ENCODE measurements around the gene ACSS1.

The ACSS1 gene

DNA sequence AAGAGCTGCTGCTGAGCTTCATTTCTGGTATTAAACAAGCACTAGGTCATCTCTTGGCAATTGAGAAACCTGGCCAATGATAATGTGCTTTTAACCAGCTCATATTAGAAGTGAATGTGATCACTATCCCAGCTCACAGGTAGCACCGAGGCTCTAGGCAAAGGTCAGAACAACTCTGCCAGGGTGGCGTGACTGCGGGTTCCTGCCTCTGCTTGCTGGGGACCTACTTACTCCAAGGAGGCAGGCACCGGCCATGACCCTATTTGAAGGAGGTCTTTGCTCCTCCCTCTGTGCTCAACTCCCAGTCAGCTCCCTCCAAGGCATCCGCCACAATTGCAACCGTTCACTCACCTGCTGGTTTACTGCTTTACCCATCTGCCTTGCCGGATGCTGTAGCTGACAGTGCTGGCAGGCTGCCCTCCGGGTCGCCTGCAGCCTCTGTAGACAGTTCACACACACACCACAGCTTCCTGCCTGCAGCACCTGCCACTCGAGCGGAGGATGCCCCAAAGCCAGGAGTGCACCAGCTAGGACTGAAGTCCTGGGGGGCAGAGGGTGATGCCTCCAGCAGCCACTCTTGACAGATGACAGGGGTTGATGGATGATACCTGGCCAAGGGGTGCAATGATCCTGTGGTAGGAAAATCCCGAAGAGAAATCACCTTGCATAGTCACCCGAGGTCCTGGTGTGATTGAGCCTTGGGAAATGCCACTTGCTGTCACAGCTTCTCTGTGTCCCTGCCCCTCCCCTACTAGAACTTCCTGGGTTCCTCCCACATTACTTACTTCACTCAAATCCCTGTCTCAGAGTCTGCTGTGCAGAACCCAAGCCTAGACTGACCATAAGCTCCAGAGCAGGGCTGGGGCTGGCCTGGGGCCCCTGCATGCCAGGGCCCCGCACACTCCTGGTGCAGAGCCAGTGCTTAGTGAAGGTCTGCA lies 32.8 kb upstream of the ACSS1 start:
- POLR2A ChIA-PET, result no interaction called here
- CTCF ChIA-PET, result no interaction called here
- TF ChIP-seq FOXA1 (IDR thresholded peaks at IDR 0.05) (no peak), ARNT (IDR thresholded peaks at IDR 0.05) (no peak), TARDBP (IDR thresholded peaks at IDR 0.05) (no peak), HDGF (IDR thresholded peaks at IDR 0.05; ENCODE audit: borderline replicate concordance) (no peak), CTBP1 (IDR thresholded peaks at IDR 0.05; ENCODE audit: borderline replicate concordance) (no peak), BHLHE40 (IDR thresholded peaks at IDR 0.05; ENCODE audit: borderline replicate concordance) (no peak), ZNF384 (IDR thresholded peaks at IDR 0.05) (no peak), PKNOX1 (IDR thresholded peaks at IDR 0.05) (no peak), LEF1 (IDR thresholded peaks at IDR 0.05; ENCODE audit: borderline replicate concordance) (no peak), NFRKB (IDR thresholded peaks at IDR 0.05) (no peak), SP1 (IDR thresholded peaks at IDR 0.05) (no peak), ELF4 (IDR thresholded peaks at IDR 0.05) (no peak), SUZ12 (IDR thresholded peaks at IDR 0.05) (no peak)
- no peak for DNase-seq (ENCODE audit: extremely low spot score)

DNA sequence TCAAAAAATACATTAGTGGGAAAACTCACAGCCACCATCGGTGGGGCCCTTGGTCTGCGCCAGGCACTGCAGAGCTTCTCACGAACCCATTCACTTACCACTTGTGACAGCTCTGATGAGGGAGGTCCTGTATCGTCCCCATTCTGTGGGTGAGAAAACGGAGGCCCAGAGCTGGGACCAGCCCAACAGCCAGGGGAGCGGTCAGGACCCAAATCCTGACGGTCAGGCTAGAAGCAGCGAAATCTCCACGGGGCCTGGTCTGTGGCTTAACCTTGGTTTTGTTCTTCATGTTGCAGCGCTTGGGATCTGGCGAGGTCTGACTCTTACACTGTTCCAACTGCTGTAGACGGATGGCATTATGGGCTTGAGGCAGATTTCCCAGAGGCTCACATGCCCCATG lies 31.7 kb upstream of the ACSS1 start:
- TF ChIP-seq CTBP1 (IDR thresholded peaks at IDR 0.05; ENCODE audit: borderline replicate concordance) (no peak), TARDBP (IDR thresholded peaks at IDR 0.05) (no peak), FOXK2 (IDR thresholded peaks at IDR 0.05) (no peak), HDGF (IDR thresholded peaks at IDR 0.05; ENCODE audit: borderline replicate concordance) (no peak), BHLHE40 (IDR thresholded peaks at IDR 0.05; ENCODE audit: borderline replicate concordance) (no peak), PKNOX1 (IDR thresholded peaks at IDR 0.05) (no peak), L3MBTL2 (conservative IDR thresholded peaks at IDR 0.05) (no peak), FOXM1 (IDR thresholded peaks at IDR 0.05; ENCODE audit: borderline replicate concordance) (no peak), LEF1 (IDR thresholded peaks at IDR 0.05; ENCODE audit: borderline replicate concordance) (no peak), FOXA1 (IDR thresholded peaks at IDR 0.05) (no peak)
- POLR2A ChIA-PET, result no interaction called here

DNA sequence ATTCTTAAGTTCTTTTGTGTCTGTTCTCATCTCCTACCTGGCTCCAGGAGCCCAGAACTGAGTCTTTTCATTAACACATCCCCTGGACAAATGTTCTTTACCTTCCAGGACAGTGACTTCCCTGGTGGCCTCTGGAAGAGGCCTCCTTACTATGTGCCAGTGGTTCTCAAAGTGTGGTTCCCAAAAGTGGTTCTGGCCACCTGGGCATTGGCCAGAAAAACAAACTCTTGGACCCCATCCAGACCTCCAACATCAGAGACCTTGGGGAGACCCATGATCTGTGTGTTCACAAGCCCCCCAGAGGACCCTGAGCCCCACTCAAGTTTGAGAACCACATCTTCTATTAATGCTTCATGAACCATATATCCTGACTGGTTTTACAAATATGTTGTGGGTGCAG lies 31.2 kb upstream of the ACSS1 start:
- ChIA-PET POLR2A (no interaction called here), CTCF (no interaction called here)
- TF ChIP-seq TARDBP (IDR thresholded peaks at IDR 0.05) (no peak), L3MBTL2 (conservative IDR thresholded peaks at IDR 0.05) (no peak), FOXK2 (IDR thresholded peaks at IDR 0.05) (no peak), LEF1 (IDR thresholded peaks at IDR 0.05; ENCODE audit: borderline replicate concordance) (no peak), ZNF384 (IDR thresholded peaks at IDR 0.05) (no peak), PKNOX1 (IDR thresholded peaks at IDR 0.05) (no peak), NFRKB (IDR thresholded peaks at IDR 0.05) (no peak), FOXA1 (IDR thresholded peaks at IDR 0.05) (no peak), BHLHE40 (IDR thresholded peaks at IDR 0.05; ENCODE audit: borderline replicate concordance) (no peak), FOXM1 (IDR thresholded peaks at IDR 0.05; ENCODE audit: borderline replicate concordance) (no peak), CTBP1 (IDR thresholded peaks at IDR 0.05; ENCODE audit: borderline replicate concordance) (no peak), SP1 (IDR thresholded peaks at IDR 0.05) (no peak), HDGF (IDR thresholded peaks at IDR 0.05; ENCODE audit: borderline replicate concordance) (no peak), ARNT (IDR thresholded peaks at IDR 0.05) (no peak)
- no peak for DNase-seq (ENCODE audit: extremely low spot score)

More for the DNA sequence above, 31.7 kb upstream of the ACSS1 start:
- CTCF ChIA-PET, result no interaction called here
- DNase-seq (ENCODE audit: extremely low spot score), result no peak

DNA sequence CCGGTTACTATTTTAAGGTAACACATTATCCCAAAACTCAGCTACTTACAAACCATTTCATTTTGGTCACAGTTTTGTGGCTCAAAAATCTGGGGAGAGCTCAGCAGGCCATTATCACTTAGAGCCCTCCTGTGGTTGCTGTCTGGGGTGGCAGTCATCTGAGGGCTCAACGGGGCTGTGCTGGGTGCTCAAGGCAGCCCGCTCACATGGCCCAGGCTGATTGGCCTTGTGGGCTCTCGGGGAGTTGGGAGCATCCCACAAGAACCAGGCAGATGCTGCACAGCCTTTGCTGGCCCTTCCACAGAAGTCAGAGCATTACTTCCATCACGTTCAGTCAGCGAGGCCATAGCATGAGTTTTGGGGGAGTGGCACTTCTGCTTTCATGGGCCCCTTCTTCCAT lies 30.3 kb upstream of the ACSS1 start:
- no peak for TF ChIP-seq TARDBP (IDR thresholded peaks at IDR 0.05)
- TF ChIP-seq ZNF384 (IDR thresholded peaks at IDR 0.05), result no peak
- no peak for TF ChIP-seq PKNOX1 (IDR thresholded peaks at IDR 0.05)
- TF ChIP-seq BHLHE40 (IDR thresholded peaks at IDR 0.05; ENCODE audit: borderline replicate concordance), result no peak
- TF ChIP-seq HDGF (IDR thresholded peaks at IDR 0.05; ENCODE audit: borderline replicate concordance), result no peak
- TF ChIP-seq SUZ12 (IDR thresholded peaks at IDR 0.05), result no peak
- TF ChIP-seq FOXM1 (IDR thresholded peaks at IDR 0.05; ENCODE audit: borderline replicate concordance), result no peak
- no peak for TF ChIP-seq NFRKB (IDR thresholded peaks at IDR 0.05)
- no peak for TF ChIP-seq CTBP1 (IDR thresholded peaks at IDR 0.05; ENCODE audit: borderline replicate concordance)
- no peak for DNase-seq (ENCODE audit: extremely low spot score)
- ChIA-PET POLR2A (no interaction called here), CTCF (no interaction called here)

DNA sequence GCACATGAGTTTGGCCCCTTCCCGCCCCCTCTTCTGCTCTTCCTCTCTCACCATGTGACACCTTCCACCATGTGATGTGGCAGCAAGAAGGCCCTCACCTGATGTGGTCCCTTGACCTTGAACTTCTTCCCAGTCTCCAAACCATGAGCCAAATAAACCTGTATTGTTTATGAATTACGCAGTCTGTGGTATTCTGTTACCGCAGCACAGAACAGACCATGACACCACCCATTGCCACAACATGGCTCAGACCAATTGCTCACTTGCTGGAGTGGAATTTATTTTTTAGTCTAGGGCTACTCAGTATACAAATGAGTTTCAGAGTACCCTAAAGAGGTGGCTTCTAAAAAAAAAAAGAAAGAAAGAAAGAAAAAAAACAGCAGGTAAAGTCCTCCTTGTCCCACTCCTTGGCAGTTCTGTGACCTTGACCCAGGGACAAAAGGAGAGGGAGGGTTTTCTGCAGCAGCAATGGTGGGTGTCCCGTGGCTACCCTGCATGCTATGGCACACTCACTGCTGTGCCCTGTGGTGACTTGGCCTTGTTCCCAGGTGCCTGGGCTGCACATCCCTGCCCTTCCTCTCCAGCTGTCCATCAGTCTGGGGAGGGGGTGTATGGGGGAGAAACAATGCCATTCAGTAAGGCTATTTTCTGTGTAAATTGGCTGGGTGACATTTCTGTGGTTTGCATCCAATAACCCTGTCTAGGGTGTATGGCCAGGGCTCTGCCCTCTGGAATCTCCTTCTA lies 29.4 kb upstream of the ACSS1 start:
- no peak for DNase-seq (ENCODE audit: extremely low spot score)
- POLR2A ChIA-PET, result no interaction called here
- no peak for TF ChIP-seq ARNT (IDR thresholded peaks at IDR 0.05)
- no peak for TF ChIP-seq SUZ12 (IDR thresholded peaks at IDR 0.05)
- TF ChIP-seq PKNOX1 (IDR thresholded peaks at IDR 0.05), result no peak
- TF ChIP-seq FOXM1 (IDR thresholded peaks at IDR 0.05; ENCODE audit: borderline replicate concordance), result no peak
- no peak for TF ChIP-seq HDGF (IDR thresholded peaks at IDR 0.05; ENCODE audit: borderline replicate concordance)
- TF ChIP-seq FOXK2 (IDR thresholded peaks at IDR 0.05), result no peak
- no peak for TF ChIP-seq LEF1 (IDR thresholded peaks at IDR 0.05; ENCODE audit: borderline replicate concordance)
- no peak for TF ChIP-seq L3MBTL2 (conservative IDR thresholded peaks at IDR 0.05)
- TF ChIP-seq NFRKB (IDR thresholded peaks at IDR 0.05), result no peak
- TF ChIP-seq TARDBP (IDR thresholded peaks at IDR 0.05), result no peak
- TF ChIP-seq BHLHE40 (IDR thresholded peaks at IDR 0.05; ENCODE audit: borderline replicate concordance), result no peak
- no peak for TF ChIP-seq ELF4 (IDR thresholded peaks at IDR 0.05)
- no peak for TF ChIP-seq SP1 (IDR thresholded peaks at IDR 0.05)
- no peak for TF ChIP-seq FOXA1 (IDR thresholded peaks at IDR 0.05)
- CTCF ChIA-PET, result no interaction called here

Measured in HEK293T (cell line).